BLaER1 (cell line): ENCODE measurements around the gene TSEN15.

Experiments
- H3K27ac ChIP-seq: shearing (Covaris generic); formaldehyde crosslinking; 2 replicates; pipeline ENCODE4 v1.8.1; 2022
- H3K27me3 ChIP-seq: shearing (Covaris generic); formaldehyde crosslinking; 2 replicates; pipeline ENCODE4 v1.8.1; 2022
- H3K36me3 ChIP-seq: shearing (Covaris generic); formaldehyde crosslinking; 2 replicates; pipeline ENCODE4 v1.8.1; 2022
- H3K4me1 ChIP-seq: shearing (Covaris generic); formaldehyde crosslinking; 2 replicates; pipeline ENCODE4 v1.8.1; 2022
- H3K4me2 ChIP-seq: shearing (Covaris generic); formaldehyde crosslinking; 2 replicates; pipeline ENCODE4 v1.8.1; 2022
- H3K4me3 ChIP-seq: shearing (Covaris generic); formaldehyde crosslinking; 2 replicates; pipeline ENCODE4 v1.8.1; 2022
- H3K9ac ChIP-seq: shearing (Covaris generic); formaldehyde crosslinking; 2 replicates; pipeline ENCODE4 v1.8.1; 2022
- H3K9me3 ChIP-seq: shearing (Covaris generic); formaldehyde crosslinking; 2 replicates; pipeline ENCODE4 v1.8.1; 2022
- H4K20me1 ChIP-seq: shearing (Covaris generic); formaldehyde crosslinking; 2 replicates; pipeline ENCODE4 v1.8.1; 2022
- Cebpa-rat ChIP-seq: shearing (Covaris generic); IDR thresholded peaks from 2 replicates; pipeline ENCODE4 v1.8.1; 2022

The TSEN15 gene

GRCh38 chr1:184116287-184116686, 64.8 kb downstream of the TSEN15 start:
- no peak overlapping the region for H3K27ac ChIP-seq
- no peaks in the 10 kb centered on the region for H3K36me3 ChIP-seq
- no peak overlapping the region for H3K4me3 ChIP-seq
- no peak overlapping the region for H3K4me2 ChIP-seq
- no peak for TF ChIP-seq Cebpa-rat
- no peaks in the 10 kb centered on the region for H3K27me3 ChIP-seq
- no peak overlapping the region for H3K9ac ChIP-seq
- H3K4me1 ChIP-seq = no peaks in the 10 kb centered on the region
- H4K20me1 ChIP-seq = no peaks in the 10 kb centered on the region
- H3K9me3 ChIP-seq = no peaks in the 10 kb centered on the region

- Histone ChIP-seq H3K4me3 (no peak overlapping the region), H4K20me1 (no peaks in the 10 kb centered on the region), H3K9ac (no peak overlapping the region), H3K9me3 (no peaks in the 10 kb centered on the region), H3K4me1 (no peaks in the 10 kb centered on the region), H3K4me2 (no peak overlapping the region), H3K27ac (no peak overlapping the region), H3K36me3 (no peaks in the 10 kb centered on the region), H3K27me3 (no peaks in the 10 kb centered on the region)
- TF ChIP-seq Cebpa-rat = no peak
These were observed 66.5 kb downstream of the TSEN15 start for GRCh38 chr1:184118046-184118445.
